ENCODE results near the gene PES1.
"Not testable (repeated sequence)": the region's sequence is repeated elsewhere in the genome, so short reads cannot be mapped to it uniquely, and the experiment has no call there.

PES1 gene

GRCh38 chr22:30564045-30564760, 27.5 kb downstream of the PES1 start:
- TF ChIP-seq CTCF (IDR thresholded peaks at IDR 0.05; ENCODE audit: unreplicated experiment in 3 of 3) = no peak
- H3K27ac Mint-ChIP-seq = peak overlapping the region in 1 of 3 experiments; percentile 58
- no peak overlapping the region for H3K4me3 Mint-ChIP-seq
- no peaks in the 10 kb centered on the region for H3K9me3 Mint-ChIP-seq
- no peaks in the 10 kb centered on the region for H3K4me1 Mint-ChIP-seq
- no peaks in the 10 kb centered on the region for H3K36me3 Mint-ChIP-seq (ENCODE audit: low read depth)
- peaks cover 17% of the 10 kb centered on the region for H3K27me3 Mint-ChIP-seq (ENCODE audit: low read depth)

- Mint-ChIP-seq H3K4me1 (no peaks in the 10 kb centered on the region), H3K4me3 (no peak overlapping the region), H3K27ac (no peak overlapping the region), H3K36me3 (ENCODE audit: low read depth) (no peaks in the 10 kb centered on the region), H3K9me3 (no peaks in the 10 kb centered on the region), H3K27me3 (ENCODE audit: low read depth) (peaks cover 13% of the 10 kb centered on the region)
- TF ChIP-seq CTCF (IDR thresholded peaks at IDR 0.05; ENCODE audit: unreplicated experiment in 3 of 3) = no peak
Measured at GRCh38 chr22:30562366-30562765, 29.3 kb downstream of the PES1 start.

GRCh38 chr22:30561402-30562189, 30.1 kb downstream of the PES1 start:
- H3K36me3 Mint-ChIP-seq (ENCODE audit: low read depth) = no peaks in the 10 kb centered on the region
- peaks cover 10% of the 10 kb centered on the region for H3K27me3 Mint-ChIP-seq (ENCODE audit: low read depth)
- no peak for TF ChIP-seq CTCF (IDR thresholded peaks at IDR 0.05; ENCODE audit: unreplicated experiment in 3 of 3)
- H3K4me1 Mint-ChIP-seq = no peaks in the 10 kb centered on the region
- peak overlapping the region in 1 of 3 experiments; percentile 92 for H3K27ac Mint-ChIP-seq
- H3K9me3 Mint-ChIP-seq = no peaks in the 10 kb centered on the region
- no peak overlapping the region for H3K4me3 Mint-ChIP-seq

DNA sequence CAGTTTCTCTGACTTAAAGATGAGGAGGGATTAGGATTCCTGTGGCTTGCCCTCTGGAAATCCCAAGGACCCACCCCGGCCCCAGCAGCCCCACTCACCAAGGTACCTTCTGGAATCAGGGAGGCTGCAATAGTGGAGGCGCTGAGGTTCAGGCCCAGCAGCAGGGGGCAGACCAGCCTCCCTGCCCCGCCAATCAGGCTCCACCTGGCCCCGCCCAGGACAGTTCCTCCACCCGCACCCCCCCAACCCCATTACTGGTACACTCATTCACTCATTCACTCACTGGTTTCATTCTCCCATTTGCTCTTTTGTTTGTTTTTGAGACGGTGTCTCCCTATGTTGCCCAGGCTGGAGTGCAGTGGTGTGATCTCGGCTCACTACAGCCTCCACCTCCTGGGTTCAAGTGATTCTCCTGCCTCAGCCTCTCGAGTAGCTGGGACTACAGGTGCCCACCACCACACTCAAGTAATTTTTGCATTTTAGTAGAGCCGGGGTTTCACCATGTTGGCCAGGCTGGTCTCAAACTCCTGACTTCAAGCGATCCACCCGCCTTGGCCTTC, 31.0 kb downstream of the PES1 start:
- H3K36me3 Mint-ChIP-seq (ENCODE audit: low read depth); H3K9me3 Mint-ChIP-seq; H3K4me3 Mint-ChIP-seq; H3K4me1 Mint-ChIP-seq; H3K27me3 Mint-ChIP-seq (ENCODE audit: low read depth): not testable (repeated sequence)
- H3K27ac Mint-ChIP-seq = peak overlapping the region in 1 of 3 experiments; percentile 92

GRCh38 chr22:30559889-30560288, 31.8 kb downstream of the PES1 start:
- Mint-ChIP-seq H3K27me3 (ENCODE audit: low read depth) (peaks cover 9% of the 10 kb centered on the region), H3K36me3 (ENCODE audit: low read depth) (no peaks in the 10 kb centered on the region), H3K4me3 (peak overlapping the region in 1 of 3 experiments; percentile 26), H3K9me3 (no peaks in the 10 kb centered on the region), H3K27ac (peak overlapping the region in 2 of 3 experiments; percentile 51 to 92), H3K4me1 (no peaks in the 10 kb centered on the region)
- no peak for TF ChIP-seq CTCF (IDR thresholded peaks at IDR 0.05; ENCODE audit: unreplicated experiment in 3 of 3)

GRCh38 chr22:30557243-30557642, 34.5 kb downstream of the PES1 start:
- Mint-ChIP-seq H3K27ac (peak overlapping the region in 1 of 3 experiments; percentile 76), H3K4me1 (no peaks in the 10 kb centered on the region), H3K4me3 (no peak overlapping the region), H3K9me3 (no peaks in the 10 kb centered on the region), H3K36me3 (ENCODE audit: low read depth) (no peaks in the 10 kb centered on the region), H3K27me3 (ENCODE audit: low read depth) (peaks cover 4% of the 10 kb centered on the region)
- TF ChIP-seq CTCF (IDR thresholded peaks at IDR 0.05; ENCODE audit: unreplicated experiment in 3 of 3) = no peak

All from nephron (organoid).